A549 treated with CORT108297 at 1 μM for 4 hours (cell line): Measurements from ENCODE around the gene RTL1. TPM values are rescaled to one million over a fixed set of nuclear protein-coding genes. Genes with fewer than 3 reads are reported as not detected.

ENCODE experiments used
- total RNA-seq: library from RNA; stranded (reverse); fragments of 200-300 nt; extraction: Qiagen RNA extraction; gene quantifications from 5 replicates; pipeline ENCODE4 v1.2.3, GENCODE V29; 2022

RTL1 gene
- total RNA-seq, result 0.26 to 0.31 TPM (median 0.30 TPM) in 5 replicates

DNA sequence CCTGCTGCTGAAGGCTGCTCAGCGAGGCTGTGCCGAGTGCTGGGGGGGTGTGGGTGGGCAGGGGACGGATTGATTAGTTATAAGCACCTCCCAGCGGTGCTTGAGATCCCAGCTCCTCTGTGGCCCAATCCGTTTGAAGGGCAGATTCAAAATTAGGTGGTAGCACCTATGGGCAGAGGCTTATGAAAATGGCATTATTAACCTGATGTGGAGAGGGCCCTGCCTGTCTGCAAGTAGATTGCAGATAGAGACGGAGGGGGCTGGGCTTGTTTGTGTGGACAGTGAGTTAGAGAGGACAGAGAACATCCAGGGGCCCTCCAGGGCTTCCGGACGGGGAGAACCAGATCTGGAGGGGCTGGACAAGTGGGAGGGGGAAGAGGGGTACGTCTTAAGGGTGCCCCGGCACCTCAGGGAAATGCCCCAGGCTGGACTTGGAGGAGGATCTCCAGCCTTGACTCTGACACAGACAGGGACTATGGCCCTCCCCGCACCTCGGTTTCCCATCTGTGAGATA lies at the start of gene RTL1:
Gene RTL1, minus strand, starts transcription at position 51 of the 514 bp plus-strand sequence. CDS start 18,934 bp downstream, outside the sequence.

Other genes with a start within 250 kb of the RTL1 start
- 0.25 to 0.46 TPM (median 0.38 TPM) in 5 replicates for gene DLK1, start 176.8 kb downstream of the RTL1 start, total RNA-seq
- 49.4 to 80.3 TPM (median 65.6 TPM) in 5 replicates for gene MEG3, start 77.6 kb downstream of the RTL1 start, total RNA-seq